ENCODE results near the gene PILRA.
"Not testable (repeated sequence)": the region's sequence is repeated elsewhere in the genome, so short reads cannot be mapped to it uniquely, and the experiment has no call there.

PILRA gene

DNA sequence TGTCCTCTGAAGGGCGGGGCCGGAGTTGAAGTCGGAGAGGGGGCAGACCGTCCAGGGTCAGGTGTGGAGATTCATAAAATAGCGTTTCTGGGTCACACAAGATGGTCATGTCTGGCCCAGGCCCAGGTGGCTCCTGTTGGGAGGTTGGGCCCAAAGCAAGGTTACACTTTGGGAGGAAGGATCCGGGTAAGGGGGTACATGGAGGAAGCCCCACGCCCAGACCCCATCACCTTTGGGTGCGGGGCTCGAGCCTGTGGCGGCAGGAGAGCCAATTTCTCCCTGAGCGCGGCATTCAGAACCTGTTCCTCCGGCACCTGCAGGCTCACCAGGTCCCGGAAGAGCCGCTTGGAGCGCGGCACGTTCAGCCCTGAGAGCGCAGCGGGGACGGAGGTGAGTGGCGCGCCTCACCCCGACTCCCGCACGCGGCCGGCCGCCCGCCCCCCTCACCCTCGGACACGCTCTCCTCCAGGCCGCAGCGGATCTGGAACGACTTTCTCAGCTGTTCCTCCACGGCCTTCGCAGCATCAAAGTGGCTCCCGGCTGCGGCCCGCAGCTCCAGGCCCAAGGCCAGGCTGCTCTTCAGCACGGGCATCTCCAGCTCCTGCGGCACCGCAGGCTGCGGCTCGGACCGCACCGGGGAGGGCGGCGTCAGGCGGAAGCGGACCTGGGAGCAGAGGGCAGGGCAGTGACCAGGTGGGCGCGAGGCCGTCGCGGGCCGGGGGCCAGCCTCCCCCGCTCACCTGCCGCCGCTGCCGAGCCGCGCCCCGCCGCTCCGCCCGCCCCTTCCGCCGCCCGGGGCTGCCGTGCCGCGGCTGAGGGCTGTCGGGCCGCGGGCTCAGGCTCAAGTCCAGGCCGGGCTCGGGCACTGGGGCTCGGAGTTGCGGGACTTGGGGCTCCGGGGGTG is 62.4 kb downstream of the PILRA start:
- DNase-seq, result peak; percentile 12

DNA sequence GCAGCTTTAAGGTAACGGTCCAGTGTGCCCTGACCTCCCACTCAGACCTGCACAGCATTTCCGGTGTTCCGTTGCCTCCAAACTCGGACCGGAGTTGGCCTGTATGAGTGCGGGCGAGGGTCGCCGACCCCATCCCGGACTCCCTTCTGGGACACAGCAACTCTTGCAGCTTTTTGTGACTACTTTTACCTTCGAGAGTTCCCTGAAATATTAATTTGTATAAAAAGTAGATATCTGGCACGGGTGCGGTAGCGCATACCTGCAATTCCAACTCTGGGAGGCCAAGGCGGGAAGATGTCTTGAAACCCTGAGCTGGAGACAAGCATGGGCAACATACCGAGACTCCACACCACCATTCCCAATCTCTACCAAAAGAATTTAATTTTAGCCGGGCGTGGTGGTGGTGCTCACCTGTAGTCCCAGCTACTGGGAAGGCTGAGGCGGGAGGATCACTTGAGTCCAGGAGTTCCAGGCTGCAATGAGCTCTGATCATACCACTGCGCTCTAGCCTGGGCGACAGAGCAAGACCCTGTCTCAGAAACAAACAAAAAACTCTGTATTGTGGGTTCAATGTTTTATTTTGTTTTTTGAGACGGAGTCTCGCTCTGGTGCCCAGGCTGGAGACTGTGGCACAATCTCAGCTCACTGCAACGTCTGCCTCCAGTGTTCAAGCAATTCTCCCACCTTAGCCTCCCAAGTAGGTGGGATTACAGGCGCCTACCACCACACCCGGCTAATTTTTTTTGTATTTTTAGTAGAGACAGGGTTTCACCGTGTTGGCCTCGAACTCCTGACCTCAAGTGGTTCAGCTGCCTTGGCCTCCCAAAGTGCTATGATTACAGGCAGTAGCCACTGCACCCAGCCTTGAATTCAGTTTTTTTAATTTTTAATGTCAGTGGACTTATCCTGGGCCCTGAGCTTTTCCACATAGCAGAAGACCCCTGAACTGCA is 64.1 kb downstream of the PILRA start:
- no peak for DNase-seq

DNA sequence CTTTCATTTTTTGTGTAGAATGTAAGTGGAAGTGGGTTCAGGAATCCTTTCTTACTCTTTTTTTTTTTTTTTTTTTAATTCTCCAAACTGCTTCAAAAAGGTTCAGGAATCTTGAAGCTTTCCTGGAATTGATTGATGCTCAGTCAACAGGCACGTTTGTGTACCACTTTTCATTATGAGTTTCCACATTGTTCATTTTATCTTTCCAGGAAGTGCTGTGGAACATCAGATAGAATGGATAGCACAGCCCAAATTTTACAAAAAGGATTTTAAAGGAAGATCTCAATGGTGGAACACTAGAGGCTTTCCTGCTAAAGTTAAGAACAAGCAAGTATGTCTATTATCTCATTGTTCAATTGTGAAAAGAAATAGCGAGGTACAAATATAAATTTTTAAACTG is 64.9 kb downstream of the PILRA start:
- DNase-seq, result no peak

DNA sequence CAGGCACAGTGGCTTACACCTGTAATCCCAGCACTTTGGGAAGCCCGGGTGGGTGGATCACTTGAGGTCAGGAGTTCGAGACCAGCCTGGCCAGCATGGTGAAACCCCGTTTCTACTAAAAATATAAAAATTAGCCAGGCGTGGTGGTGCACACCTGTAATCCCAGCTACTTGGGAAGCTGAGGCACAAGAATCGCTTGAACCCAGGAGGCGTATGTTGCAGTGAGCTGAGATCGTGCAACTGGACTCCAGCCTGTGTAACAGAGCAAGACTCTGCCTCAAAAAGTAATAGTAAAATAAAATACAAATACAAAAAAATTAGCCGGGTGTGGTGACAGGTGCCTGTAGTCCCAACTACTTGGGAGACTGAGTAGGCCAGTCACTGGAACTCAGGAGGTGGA is 65.4 kb downstream of the PILRA start:
- not testable (repeated sequence) for DNase-seq

DNA sequence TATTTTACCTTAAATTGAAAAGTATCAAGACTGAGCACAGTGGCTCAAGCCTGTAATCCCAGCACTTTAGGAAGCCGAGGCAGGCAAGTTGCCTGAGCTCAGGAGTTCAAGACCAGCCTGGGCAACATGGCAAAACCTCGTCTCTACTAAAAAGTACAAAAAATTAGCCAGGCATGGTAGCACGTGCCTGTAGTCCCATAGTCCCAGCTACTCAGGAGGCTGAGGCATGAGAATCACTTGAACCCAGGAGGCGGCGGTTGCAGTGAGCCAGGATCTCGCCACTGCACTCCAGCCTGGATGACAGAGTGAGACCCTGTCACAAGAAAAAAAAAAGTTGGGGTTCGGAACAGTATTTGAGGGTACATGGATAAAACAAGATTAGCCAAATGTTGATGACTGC is 66.0 kb downstream of the PILRA start:
- DNase-seq, result not testable (repeated sequence)

DNA sequence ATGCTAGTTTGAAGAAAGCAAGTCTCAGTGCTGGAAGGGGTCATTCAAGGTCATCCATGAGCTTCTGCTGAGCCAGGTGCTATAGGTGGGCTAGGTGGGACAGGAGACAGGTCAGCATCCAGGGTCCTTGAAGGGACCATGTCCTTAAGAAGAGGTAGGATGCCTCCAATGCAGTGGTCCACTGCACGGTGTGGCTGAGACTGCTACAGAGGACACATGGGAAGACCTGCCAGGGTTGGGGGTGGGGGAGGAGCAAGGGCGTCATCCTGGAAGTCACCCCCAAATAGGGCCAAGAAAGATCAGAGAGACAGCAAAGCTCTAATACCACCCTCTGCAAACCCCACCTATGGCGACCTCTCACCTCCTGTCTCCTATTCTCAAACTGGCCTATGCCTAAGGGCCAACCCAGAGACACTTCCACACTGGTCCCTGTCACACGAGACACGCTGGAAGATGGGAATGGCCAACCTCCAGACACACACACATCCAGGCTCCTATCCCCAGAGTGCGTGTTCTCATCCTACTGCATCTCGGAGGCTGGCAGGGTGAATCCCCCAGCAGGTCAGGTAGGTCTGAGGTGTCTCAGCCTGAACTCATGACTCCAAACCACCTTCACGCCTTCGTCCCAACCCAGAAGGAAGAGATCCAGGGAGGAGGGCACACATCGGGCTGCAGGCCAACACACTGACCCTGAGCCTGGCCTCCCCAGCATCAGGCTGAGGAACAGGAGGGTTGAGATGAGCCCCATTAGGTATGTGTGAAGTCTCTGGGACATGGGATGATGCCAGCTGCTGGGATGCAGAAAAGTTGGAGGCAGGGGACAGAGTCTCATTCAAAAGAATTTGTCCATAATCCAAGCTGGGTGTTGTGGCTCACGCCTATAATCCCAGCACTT is 68.6 kb downstream of the PILRA start:
- no peak for DNase-seq

DNA sequence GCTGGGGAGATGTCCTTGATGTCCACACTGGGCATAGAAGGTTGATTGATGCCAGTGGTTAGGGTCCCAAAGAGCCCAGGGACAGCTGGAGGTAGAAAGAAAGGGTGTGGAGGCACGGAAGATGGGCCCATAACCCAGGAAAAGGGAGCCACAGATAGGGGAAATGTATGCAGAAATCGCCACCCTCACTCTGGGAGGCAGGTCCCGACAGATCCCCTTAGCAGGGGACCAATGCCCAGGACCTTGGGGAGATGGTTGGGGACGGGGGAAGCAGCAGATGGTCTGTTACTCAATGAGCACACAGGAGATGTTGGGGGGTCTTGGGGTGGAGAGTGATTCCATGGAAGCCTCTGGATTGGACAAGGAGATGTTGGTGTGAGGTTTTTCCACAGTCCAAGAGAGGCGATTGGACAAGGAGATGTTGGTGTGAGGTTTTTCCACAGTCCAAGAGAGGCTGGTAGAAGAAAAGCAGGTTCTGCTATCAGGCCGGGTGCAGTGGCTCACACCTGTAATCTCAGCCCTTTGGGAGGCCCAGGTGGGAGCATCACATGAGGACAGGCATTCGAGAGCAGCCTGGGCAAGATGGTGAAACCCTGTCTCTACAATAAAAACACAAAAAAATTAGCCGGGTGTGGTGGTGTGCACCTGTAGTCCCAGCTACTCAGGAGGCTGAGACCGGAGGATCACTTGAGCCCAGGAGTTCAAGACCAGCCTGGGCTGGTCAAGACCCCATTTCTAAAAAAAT is 70.0 kb downstream of the PILRA start:
- no peak for DNase-seq

DNA sequence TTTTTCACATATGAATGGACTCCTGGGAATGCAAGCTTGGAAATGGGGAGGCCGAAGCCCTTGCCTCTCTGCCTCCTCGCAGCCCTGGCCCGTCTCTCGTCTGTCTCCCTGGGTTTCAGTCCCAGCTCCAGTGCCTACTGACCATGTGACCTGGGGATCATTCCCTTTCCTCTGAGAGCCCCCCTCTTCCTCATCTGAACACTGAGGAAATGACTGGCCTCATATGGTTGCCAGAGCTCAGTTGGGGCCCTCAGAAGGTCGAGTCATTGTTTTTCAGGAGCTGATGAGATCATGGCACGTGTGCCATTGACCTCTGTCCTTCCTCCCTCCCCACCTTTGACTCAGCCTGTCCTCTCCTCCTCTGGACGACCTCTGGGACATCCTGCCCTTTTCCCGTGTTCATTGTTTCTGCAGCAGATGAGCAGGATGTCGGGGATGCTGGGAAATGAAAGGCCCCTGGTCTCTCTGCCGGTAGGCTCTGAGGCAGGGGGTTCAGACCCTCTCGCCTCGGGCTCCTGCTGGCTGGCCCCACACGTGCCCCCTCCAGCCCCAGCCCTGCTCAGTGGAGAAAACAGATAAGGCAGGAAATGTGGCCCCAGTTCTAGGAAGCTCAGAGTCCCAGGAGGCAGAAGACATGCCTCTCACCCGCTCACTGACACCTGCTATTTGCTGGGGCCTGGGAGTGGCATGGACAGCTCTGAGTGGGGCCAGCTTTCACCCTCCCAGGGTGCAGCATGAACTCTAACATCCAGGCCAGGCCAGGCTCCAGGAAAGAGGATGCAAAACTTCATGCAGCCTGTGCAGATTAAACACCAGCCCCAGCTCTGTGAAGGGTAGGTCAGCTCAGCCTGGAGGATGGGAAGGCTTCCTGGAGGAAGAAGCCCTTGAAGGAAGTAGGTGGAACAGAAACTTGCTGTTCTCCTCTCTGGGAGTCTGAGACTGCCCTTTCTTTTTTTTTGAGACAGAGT is 71.3 kb downstream of the PILRA start:
- no peak for DNase-seq

DNA sequence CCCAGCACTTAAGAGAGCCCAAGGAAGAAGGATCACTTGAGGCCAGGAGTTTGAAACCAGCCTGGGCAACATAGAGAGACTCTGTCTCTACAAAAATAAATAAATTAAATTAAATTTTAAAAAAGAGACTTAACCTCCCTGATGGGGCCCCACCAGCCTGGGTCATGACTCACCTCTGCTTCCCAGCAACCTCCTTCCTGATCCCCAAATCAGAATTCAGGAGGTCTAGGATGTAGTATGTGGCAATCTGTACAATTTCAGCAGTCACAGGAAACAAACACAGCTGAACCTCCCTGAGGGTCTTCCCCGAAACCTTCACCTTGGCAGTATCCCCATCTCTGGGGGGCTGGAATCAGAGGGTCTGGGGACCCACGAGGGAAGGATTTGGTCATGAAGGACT is 72.8 kb downstream of the PILRA start:
- no peak for DNase-seq

DNA sequence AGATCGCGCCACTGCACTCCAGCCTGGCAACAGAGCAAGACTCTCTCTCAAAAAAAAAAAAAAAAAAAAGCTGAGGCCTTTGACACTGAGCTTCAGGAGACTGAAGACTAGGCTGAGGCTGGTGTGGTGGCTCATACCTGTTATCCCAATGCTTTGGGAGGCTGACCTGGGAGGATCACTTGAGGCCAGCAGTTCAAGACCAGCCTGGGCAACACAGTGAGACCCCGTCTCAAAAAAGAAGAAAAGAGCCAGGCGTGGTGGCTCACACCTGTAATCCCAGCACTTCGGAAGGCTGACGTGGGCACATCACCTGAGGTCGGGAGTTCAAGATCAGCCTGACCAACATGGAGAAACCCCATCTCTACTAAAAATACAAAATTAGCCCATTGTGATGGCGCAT is 74.1 kb downstream of the PILRA start:
- not testable (repeated sequence) for DNase-seq

DNA sequence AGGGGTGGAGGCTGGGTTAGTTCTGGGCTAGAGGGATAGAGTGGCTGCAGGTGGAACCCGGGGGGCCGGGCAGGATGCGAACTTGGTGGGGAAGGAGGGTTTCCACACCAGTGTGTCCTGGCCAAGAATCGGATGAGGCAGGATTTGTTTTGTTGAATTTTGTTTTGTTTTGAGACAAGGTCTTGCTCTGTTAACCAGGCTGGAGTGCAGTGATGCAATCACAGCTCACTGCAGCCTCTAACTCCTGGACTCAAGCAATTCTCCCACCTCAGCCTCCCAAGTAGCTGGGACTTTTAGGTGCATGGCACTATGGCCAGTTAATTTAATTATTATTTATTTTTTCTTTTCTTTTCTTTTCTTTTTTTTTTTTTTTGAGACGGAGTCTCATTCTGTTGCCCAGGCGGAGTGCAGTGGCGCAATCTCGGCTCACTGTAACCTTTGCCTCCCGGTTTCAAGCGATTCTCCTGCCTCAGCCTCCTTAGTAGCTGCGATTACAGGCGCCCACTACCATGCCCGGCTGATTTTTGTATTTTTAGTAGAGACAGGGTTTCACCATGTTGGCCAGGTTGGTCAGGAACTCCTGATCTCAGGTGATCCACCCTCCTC is 76.0 kb downstream of the PILRA start:
- no peak for DNase-seq

All from NCI-H2171 treated with DMSO at 0.1 percent for 48 hours (cell line).